Mesodermal cell (in vitro differentiated cells): ENCODE measurements around the gene IMPG2.

Experiments used
- H3K27ac ChIP-seq: 2 replicates; pipeline ENCODE4 v1.7.0; 2013; ENCODE audit warnings: mild to moderate bottlenecking, low read depth, low read length, moderate library complexity; ENCODE audit not compliant: severe bottlenecking
- H3K36me3 ChIP-seq: 2 replicates; pipeline ENCODE4 v1.7.1; 2013; ENCODE audit warnings: mild to moderate bottlenecking, low read length, moderate library complexity; ENCODE audit not compliant: control insufficient read depth, insufficient read depth
- H3K4me1 ChIP-seq: one replicate; pipeline ENCODE4 v1.7.1; 2013; ENCODE audit warnings: mild to moderate bottlenecking, low read length; ENCODE audit not compliant: insufficient read depth, control insufficient read depth, poor library complexity, severe bottlenecking
- H3K4me3 ChIP-seq: 2 replicates; pipeline ENCODE4 v1.7.0; 2013; ENCODE audit warnings: low read length, control low read depth, mild to moderate bottlenecking; ENCODE audit not compliant: insufficient read depth, poor library complexity, severe bottlenecking; ENCODE audit errors: extremely low read depth
- H3K9me3 ChIP-seq: 2 replicates; pipeline ENCODE4 v1.7.1; 2013; ENCODE audit warnings: mild to moderate bottlenecking, low read length, moderate library complexity; ENCODE audit not compliant: control insufficient read depth
- WGBS, 2 experiments: methylation state at CpG; one replicate each; pipeline ENCODE4 v1.1.5; 2013; ENCODE audit warnings: missing lambda C conversion rate in 2 of 2; ENCODE audit not compliant: insufficient coverage in 2 of 2; 5-methylcytosine and 5-hydroxymethylcytosine counted together

Gene IMPG2

DNA sequence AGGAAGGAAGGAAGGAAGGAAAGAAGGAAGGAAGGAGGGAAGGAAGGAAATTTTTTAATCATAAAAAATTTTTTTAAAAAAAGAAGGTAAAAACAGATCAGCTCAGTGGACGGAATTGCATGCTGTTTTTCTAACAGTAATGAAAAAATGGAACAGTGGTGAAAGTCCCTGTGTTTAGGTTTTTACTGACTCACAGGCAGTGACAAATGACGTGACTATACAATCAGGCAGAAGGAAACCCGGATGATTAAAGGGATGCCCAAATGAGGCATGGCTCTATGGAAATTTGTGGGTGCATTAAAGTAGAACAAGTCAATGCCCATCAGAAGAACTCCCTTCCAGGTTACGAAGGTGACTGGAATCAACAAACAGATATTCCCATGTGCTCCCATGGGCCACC is 135.0 kb downstream of the IMPG2 start:
- Histone ChIP-seq H3K27ac (no peak overlapping the region), H3K9me3 (no peaks in the 10 kb centered on the region), H3K4me1 (no peaks in the 10 kb centered on the region), H3K36me3 (no peaks in the 10 kb centered on the region), H3K4me3 (no peak overlapping the region)
- 91 to 94% methylated on average over 3 to 4 of the region's 4 CpGs for WGBS, 2 experiments

DNA sequence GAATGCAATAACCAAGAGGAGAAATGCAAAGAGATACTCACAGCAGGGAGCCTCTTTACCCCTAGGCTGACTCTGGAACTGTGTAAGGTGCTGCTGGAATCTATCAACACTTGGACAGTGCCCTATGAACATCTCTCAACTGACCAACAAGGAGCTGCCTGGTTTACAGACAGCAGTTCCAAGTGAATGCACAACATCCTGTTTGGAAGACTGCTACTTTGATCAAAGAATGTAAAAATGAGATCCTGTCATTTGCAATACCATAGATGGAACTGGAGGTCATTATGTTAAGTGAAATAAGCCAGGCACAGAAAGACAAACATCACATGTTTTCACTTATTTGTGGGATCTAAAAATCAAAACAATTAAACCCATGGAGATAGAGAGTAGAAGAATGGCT is 136.3 kb downstream of the IMPG2 start:
- Histone ChIP-seq H3K4me1 (no peaks in the 10 kb centered on the region), H3K4me3 (no peak overlapping the region), H3K9me3 (no peaks in the 10 kb centered on the region), H3K27ac (no peak overlapping the region), H3K36me3 (no peaks in the 10 kb centered on the region)

DNA sequence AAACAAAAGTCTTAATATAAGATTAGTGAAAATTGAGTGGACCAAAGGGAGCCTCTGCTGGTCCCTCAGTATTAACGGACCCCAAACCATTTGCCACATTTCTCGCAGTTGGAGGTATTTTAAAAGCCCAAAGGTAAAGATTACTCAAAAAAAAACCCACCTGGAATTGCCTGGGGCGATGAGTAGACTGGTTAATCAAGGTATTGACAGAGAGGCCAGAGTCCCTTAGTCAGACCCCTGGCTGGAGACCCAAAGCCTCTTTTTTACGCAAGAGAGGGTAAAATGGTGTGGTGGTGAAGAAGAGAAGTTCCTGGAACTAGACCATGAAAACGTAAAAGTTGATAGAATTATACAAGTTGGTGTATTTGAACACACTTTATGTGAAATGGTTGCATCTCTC is 137.2 kb downstream of the IMPG2 start:
- Histone ChIP-seq H3K9me3 (no peaks in the 10 kb centered on the region), H3K27ac (no peak overlapping the region), H3K4me1 (no peaks in the 10 kb centered on the region), H3K4me3 (no peak overlapping the region), H3K36me3 (no peaks in the 10 kb centered on the region)
- WGBS, 2 experiments = 89 to 100% methylated on average over 2 to 3 of the region's 5 CpGs

DNA sequence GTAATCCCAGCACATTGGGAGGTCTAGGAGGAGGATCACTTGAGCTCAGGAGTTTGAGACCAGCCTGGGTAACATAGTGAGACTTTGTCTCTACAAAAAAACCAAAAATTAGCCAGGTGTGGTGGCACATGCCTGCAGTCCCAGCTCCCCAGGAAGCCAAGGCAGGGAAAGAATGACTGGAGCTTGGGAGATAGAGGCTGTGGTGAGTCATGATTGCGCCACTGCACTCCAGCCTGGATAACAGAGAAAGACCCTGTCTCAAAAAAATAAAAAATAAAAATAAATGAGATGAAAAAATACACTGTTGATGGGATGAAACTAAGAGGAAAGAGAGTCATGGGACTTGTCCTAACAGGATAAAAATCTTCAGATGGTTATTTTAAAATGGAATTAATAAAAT is 137.6 kb downstream of the IMPG2 start:
- H3K9me3 ChIP-seq = no peaks in the 10 kb centered on the region
- H3K4me1 ChIP-seq = no peaks in the 10 kb centered on the region
- WGBS, 2 experiments = no CpG with 5 or more reads among the region's 1 CpG
- no peak overlapping the region for H3K4me3 ChIP-seq
- no peaks in the 10 kb centered on the region for H3K36me3 ChIP-seq
- H3K27ac ChIP-seq = no peak overlapping the region

DNA sequence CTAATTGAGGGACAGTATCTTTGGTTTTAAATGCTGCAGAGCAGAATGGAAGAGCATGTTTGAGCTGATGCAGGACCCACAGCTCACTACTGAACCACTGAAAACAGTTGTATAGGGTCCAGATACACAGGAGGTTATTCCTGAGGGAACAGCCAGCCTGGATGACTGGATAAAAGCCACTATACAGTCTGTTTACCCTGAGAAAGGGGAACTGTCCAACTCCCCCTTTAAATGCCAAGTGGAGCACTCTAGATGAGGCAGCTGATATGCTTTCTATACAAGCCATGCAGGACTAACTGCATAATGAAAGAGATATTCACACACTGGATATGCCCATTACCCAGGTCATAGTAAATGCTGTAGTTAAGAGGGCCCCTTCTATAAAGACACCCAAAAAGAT is 138.6 kb downstream of the IMPG2 start:
- H3K4me3 ChIP-seq = no peak overlapping the region
- no peaks in the 10 kb centered on the region for H3K9me3 ChIP-seq
- no peak overlapping the region for H3K27ac ChIP-seq
- no peaks in the 10 kb centered on the region for H3K4me1 ChIP-seq
- H3K36me3 ChIP-seq = no peaks in the 10 kb centered on the region

DNA sequence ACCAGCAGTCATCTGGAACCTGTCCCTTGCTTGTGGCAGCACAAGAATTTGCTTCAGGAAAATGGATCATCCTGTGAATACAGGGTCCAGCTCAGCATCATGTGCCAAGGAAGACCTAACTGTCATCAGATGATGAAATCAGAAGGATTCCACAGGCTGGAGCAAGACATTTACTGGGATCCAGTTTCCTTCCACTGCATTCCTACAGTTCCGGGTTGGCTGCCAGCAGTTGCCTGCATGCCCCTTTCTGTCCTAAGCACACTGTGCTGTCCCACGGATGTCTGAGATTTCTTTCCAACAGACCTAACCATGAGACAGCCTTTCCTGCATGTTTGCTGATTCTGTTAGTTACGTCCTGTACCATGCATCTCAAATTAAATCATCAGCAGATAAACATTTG is 140.7 kb downstream of the IMPG2 start:
- 94 to 96% methylated on average over 2 of the region's 3 CpGs for WGBS, 2 experiments
- no peaks in the 10 kb centered on the region for H3K4me1 ChIP-seq
- H3K27ac ChIP-seq = no peak overlapping the region

DNA sequence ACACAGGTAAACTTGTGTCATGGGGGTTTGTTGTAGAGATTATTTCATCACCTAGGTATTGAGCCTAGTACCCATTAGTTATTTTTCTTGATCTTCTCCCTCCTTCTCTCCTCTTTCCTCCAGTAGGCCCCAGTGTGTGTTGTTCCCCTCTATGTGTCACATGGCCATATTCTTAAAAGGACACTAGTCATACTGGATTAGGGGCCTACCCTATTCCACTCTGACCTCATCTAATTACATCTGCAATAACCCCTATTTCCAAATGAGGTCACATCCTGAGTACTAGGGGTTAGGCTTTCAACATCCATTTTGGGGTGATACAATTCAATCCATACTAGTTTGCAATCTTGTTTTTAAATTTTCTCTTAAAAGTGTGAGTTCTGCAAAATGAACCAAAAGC is 142.8 kb downstream of the IMPG2 start:
- H3K4me3 ChIP-seq = no peak overlapping the region
- no peaks in the 10 kb centered on the region for H3K9me3 ChIP-seq
- no peaks in the 10 kb centered on the region for H3K4me1 ChIP-seq
- no peak overlapping the region for H3K27ac ChIP-seq
- H3K36me3 ChIP-seq = no peaks in the 10 kb centered on the region

More for the DNA sequence above, 140.7 kb downstream of the IMPG2 start:
- Histone ChIP-seq H3K4me3 (no peak overlapping the region), H3K9me3 (no peaks in the 10 kb centered on the region), H3K36me3 (no peaks in the 10 kb centered on the region)
